Large intestine (tissue), 3 donors: Measurements from ENCODE around the gene ESYT1. TPM values are rescaled to one million over a fixed set of nuclear protein-coding genes. Genes with fewer than 3 reads are reported as not detected.
A peak's percentile ranks its signal among the peaks of the same experiment; 100 is the strongest.

Experiments
- DNase-seq, 2 donors: peaks; one replicate each; pipeline versions ENCODE4 v3.0.0 to v3.0.0-alpha.2; 2013
- H3K27ac ChIP-seq: one replicate; pipeline ENCODE4 v1.5.1; 2013; ENCODE audit warnings: low read length
- H3K27me3 ChIP-seq: 2 replicates; pipeline ENCODE4 v1.6.1; 2013; ENCODE audit warnings: low read length; ENCODE audit not compliant: control insufficient read depth, insufficient read depth
- H3K36me3 ChIP-seq: 2 replicates; pipeline ENCODE4 v1.6.1; 2013; ENCODE audit warnings: low read length; ENCODE audit not compliant: control insufficient read depth, insufficient read depth
- H3K4me1 ChIP-seq: one replicate; pipeline ENCODE4 v1.6.1; 2013; ENCODE audit warnings: low read length; ENCODE audit not compliant: control insufficient read depth, insufficient read depth
- H3K4me3 ChIP-seq: one replicate; pipeline ENCODE4 v1.5.1; 2013; ENCODE audit warnings: low read length
- H3K9me3 ChIP-seq: one replicate; pipeline ENCODE4 v1.6.1; 2013; ENCODE audit warnings: mild to moderate bottlenecking, low read depth, low read length, moderate library complexity; ENCODE audit not compliant: control insufficient read depth
- WGBS: methylation state at CpG from one replicate; pipeline ENCODE4 v1.1.5; 2013; ENCODE audit warnings: low lambda C conversion rate; ENCODE audit not compliant: insufficient coverage; 5-methylcytosine and 5-hydroxymethylcytosine counted together
- polyA plus RNA-seq: library from polyadenylated mRNA; unstranded; fragments of 120-200 nt; gene quantifications from one replicate; pipeline ENCODE4 v1.2.1, GENCODE V29; 2013

The ESYT1 gene
- polyA plus RNA-seq, 1 donor = 42.7 TPM

GRCh38 chr12:56103066-56103711 is 24.9 kb upstream of the ESYT1 start:
- Histone ChIP-seq H3K27me3 (no peaks in the 10 kb centered on the region), H3K4me3 (peak overlapping the region; percentile 89), H3K9me3 (no peaks in the 10 kb centered on the region), H3K4me1 (peaks cover 22% of the 10 kb centered on the region), H3K36me3 (peaks cover 54% of the 10 kb centered on the region), H3K27ac (peak overlapping the region; percentile 79)
- 72% methylated on average over 3 of the region's 6 CpGs for WGBS
- no peak for DNase-seq

DNA sequence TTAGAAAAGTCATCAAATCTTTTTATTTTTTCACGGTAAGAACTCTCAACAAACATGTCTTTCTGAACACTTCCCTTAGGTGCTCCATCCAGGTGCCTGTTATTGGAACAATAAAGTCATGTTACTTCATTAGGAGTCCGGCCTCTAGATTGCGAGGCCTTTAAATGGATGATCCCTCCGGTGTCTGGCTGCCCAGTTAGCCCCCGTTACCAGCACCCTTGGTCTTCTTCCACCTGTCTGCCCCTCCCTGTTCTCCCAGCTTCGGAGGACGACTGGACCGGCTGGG is 24.3 kb upstream of the ESYT1 start:
- 13% methylated on average over 3 of the region's 8 CpGs for WGBS
- Histone ChIP-seq H3K36me3 (peaks cover 54% of the 10 kb centered on the region), H3K4me3 (peak overlapping the region; percentile 89), H3K9me3 (no peaks in the 10 kb centered on the region), H3K4me1 (peaks cover 22% of the 10 kb centered on the region), H3K27me3 (no peaks in the 10 kb centered on the region), H3K27ac (peak overlapping the region; percentile 79)
- no peak for DNase-seq

GRCh38 chr12:56104109-56104814 is 23.8 kb upstream of the ESYT1 start, which contains the start of gene PA2G4:
PA2G4 (plus strand) TSS chr12:56104559; CDS start chr12:56104738, 179 bp downstream.
- Histone ChIP-seq H3K27me3 (no peaks in the 10 kb centered on the region), H3K36me3 (peaks cover 53% of the 10 kb centered on the region), H3K4me1 (peaks cover 22% of the 10 kb centered on the region), H3K4me3 (peak within 1 kb of the TSS; percentile 89), H3K9me3 (no peaks in the 10 kb centered on the region), H3K27ac (peak within 1 kb of the TSS; percentile 79)
- WGBS = no CpG with 5 or more reads among the region's 60 CpGs
- peak; percentile 99 to 100 for DNase-seq

DNA sequence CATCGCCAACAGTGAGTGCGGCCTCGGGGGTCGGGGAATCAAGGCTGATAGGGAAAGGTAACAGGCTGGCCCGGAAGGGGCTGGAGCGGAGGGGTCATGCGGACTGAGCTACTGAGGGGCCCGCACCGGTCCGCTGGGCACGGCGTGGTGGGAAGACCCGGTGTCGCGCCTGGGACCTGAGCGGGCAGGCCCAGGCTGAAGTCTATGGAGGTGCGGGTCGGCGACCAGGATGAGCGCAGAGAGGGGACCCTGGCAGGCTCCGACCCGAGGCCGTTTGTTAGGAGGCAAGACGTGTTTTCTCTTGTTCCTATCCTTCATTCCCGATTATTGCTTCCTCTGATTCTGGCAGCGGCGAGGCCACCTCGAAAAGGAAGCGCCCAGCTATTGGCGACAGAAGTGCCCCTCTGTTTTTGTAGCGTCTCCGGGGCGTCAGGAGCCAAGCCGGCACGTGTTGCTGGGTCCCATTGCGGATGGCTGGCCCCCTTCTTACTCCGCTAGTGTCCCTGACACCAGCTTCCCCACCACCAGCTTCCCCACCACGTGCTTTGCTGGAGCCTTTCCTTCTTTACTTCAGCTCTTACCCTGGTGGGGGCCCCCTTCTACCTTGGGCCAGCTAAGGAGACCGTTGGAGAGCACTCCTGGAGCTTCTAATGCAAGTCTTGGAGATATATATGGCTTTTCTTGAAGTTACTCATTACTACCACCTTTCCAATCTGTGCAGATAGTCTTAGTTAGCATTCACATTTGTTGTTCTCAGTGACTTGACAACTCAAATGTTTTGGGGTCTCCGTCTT is 23.1 kb upstream of the ESYT1 start:
- Histone ChIP-seq H3K9me3 (no peaks in the 10 kb centered on the region), H3K36me3 (peaks cover 53% of the 10 kb centered on the region), H3K27me3 (no peaks in the 10 kb centered on the region), H3K4me3 (peak overlapping the region; percentile 89), H3K27ac (peak overlapping the region; percentile 79), H3K4me1 (peaks cover 22% of the 10 kb centered on the region)
- no CpG with 5 or more reads among the region's 40 CpGs for WGBS
- peak in 1 of 2 donors; percentile 50 for DNase-seq

GRCh38 chr12:56105609-56105902 is 22.5 kb upstream of the ESYT1 start:
- Histone ChIP-seq H3K27ac (peak overlapping the region; percentile 79), H3K36me3 (peaks cover 56% of the 10 kb centered on the region), H3K4me3 (peak overlapping the region; percentile 89), H3K9me3 (no peaks in the 10 kb centered on the region), H3K27me3 (no peaks in the 10 kb centered on the region), H3K4me1 (peaks cover 22% of the 10 kb centered on the region)
- DNase-seq = no peak
- no CpG with 5 or more reads among the region's 2 CpGs for WGBS

DNA sequence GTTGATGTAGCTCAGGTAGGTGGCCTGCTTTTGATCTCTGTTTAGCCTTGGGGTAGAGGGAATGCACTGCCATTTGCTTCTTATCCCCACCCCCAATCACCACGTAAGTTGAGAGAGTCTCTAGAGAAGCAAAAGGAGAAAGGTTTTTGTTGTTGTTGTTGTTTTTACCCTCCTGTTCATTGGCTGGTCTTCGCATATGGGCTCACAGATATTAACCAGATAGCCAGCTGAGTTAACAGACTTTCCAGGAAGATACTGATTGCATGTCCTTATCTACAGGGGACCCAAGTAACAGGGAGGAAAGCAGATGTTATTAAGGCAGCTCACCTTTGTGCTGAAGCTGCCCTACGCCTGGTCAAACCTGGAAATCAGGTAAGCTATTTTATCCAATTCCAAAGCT is 20.8 kb upstream of the ESYT1 start:
- WGBS = no CpG with 5 or more reads among the region's 3 CpGs
- Histone ChIP-seq H3K36me3 (peaks cover 58% of the 10 kb centered on the region), H3K4me1 (peaks cover 22% of the 10 kb centered on the region), H3K27me3 (no peaks in the 10 kb centered on the region), H3K4me3 (no peak overlapping the region), H3K27ac (peak overlapping the region; percentile 7), H3K9me3 (no peaks in the 10 kb centered on the region)
- DNase-seq = no peak

- H3K9me3 ChIP-seq = no peaks in the 10 kb centered on the region
- no peaks in the 10 kb centered on the region for H3K27me3 ChIP-seq
- H3K4me3 ChIP-seq = no peak overlapping the region
- H3K36me3 ChIP-seq = peaks cover 70% of the 10 kb centered on the region
- no peak overlapping the region for H3K27ac ChIP-seq
- no peak for DNase-seq
- 90% methylated on average over 2 of the region's 5 CpGs for WGBS
- H3K4me1 ChIP-seq = peaks cover 17% of the 10 kb centered on the region
Measured at GRCh38 chr12:56110571-56110970, 17.5 kb upstream of the ESYT1 start.

DNA sequence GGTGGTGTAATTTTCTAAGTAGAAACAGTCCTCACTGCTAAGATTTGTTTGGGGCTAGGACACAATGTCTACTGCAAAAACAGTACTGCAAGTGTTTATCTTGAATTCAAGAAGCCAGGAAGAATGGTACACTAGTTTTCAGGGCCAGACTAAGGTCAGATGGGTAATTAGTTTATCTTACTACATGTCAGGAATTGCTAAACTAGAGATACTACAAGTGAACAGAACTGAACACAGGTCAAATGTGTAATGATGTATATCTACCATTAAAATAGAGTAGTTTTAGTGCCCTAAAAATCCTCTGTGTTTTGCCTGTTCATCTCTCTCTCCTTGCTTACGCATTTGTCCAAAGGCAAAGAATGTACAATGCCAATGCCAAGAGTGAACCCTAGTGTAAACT is 14.0 kb upstream of the ESYT1 start:
- no CpG with 5 or more reads among the region's 1 CpG for WGBS
- H3K27me3 ChIP-seq = no peaks in the 10 kb centered on the region
- H3K9me3 ChIP-seq = no peaks in the 10 kb centered on the region
- DNase-seq = no peak
- H3K27ac ChIP-seq = no peak overlapping the region
- no peak overlapping the region for H3K4me3 ChIP-seq
- H3K4me1 ChIP-seq = peaks cover 7% of the 10 kb centered on the region
- peaks cover 49% of the 10 kb centered on the region for H3K36me3 ChIP-seq

GRCh38 chr12:56115329-56115728 is 12.7 kb upstream of the ESYT1 start:
- H3K27me3 ChIP-seq = no peaks in the 10 kb centered on the region
- H3K9me3 ChIP-seq = no peaks in the 10 kb centered on the region
- no CpG with 5 or more reads among the region's 10 CpGs for WGBS
- peaks cover 39% of the 10 kb centered on the region for H3K36me3 ChIP-seq
- peak in 1 of 2 donors; percentile 30 for DNase-seq
- peaks cover 15% of the 10 kb centered on the region for H3K4me1 ChIP-seq
- peak overlapping the region; percentile 95 for H3K27ac ChIP-seq
- H3K4me3 ChIP-seq = peak overlapping the region; percentile 77

- H3K36me3 ChIP-seq = peaks cover 39% of the 10 kb centered on the region
- no peaks in the 10 kb centered on the region for H3K27me3 ChIP-seq
- H3K4me3 ChIP-seq = peak within 1 kb of the TSS; percentile 77
- H3K9me3 ChIP-seq = no peaks in the 10 kb centered on the region
- WGBS = 0% methylated on average over 3 of the region's 34 CpGs
- peaks cover 15% of the 10 kb centered on the region for H3K4me1 ChIP-seq
- DNase-seq = peak; percentile 95 to 98
- peak within 1 kb of the TSS; percentile 95 for H3K27ac ChIP-seq
Measured at GRCh38 chr12:56116267-56117081, 11.6 kb upstream of the ESYT1 start, which contains the start of gene RPL41. RPL41 (plus strand) TSS chr12:56116633.
